Glutamatergic neuron (in vitro differentiated cells): ENCODE data around the gene FUT6. TPM values are rescaled to one million over a fixed set of nuclear protein-coding genes. Genes with fewer than 3 reads are reported as not detected.

Experiments
- DNase-seq: peaks from one replicate; pipeline ENCODE4 v3.0.0; 2022
- H3K27ac Mint-ChIP-seq: one replicate; pipeline ENCODE4 v1.8.0; 2020; ENCODE audit warnings: mild to moderate bottlenecking, mixed read lengths, inconsistent platforms; ENCODE audit not compliant: unreplicated experiment
- H3K27me3 Mint-ChIP-seq: one replicate; pipeline ENCODE4 v1.8.0; 2020; ENCODE audit warnings: mild to moderate bottlenecking, moderate library complexity, mixed read lengths, inconsistent platforms; ENCODE audit not compliant: unreplicated experiment
- H3K36me3 Mint-ChIP-seq: one replicate; pipeline ENCODE4 v1.8.0; 2020; ENCODE audit warnings: mild to moderate bottlenecking, mixed read lengths, inconsistent platforms; ENCODE audit not compliant: unreplicated experiment
- H3K4me1 Mint-ChIP-seq: one replicate; pipeline ENCODE4 v1.8.0; 2020; ENCODE audit warnings: mild to moderate bottlenecking, low read depth, mixed read lengths, inconsistent platforms; ENCODE audit not compliant: unreplicated experiment
- H3K4me3 Mint-ChIP-seq: one replicate; pipeline ENCODE4 v1.8.0; 2020; ENCODE audit warnings: mild to moderate bottlenecking, mixed read lengths, inconsistent platforms; ENCODE audit not compliant: unreplicated experiment
- H3K9me3 Mint-ChIP-seq: one replicate; pipeline ENCODE4 v1.8.0; 2020; ENCODE audit warnings: mild to moderate bottlenecking, moderate library complexity, mixed read lengths, inconsistent platforms; ENCODE audit not compliant: unreplicated experiment
- CTCF ChIP-seq: fragments of 200-600 bp; sonication (generic); IDR thresholded peaks from one replicate; pipeline ENCODE4 v1.5.0; 2021; ENCODE audit not compliant: partially characterized antibody, unreplicated experiment
- total RNA-seq: library from RNA; stranded (reverse); fragmentation: NEBNext Ultra II Directional; extraction: Animal tissue kit (Norgen Biotek cat#: 25700); gene quantifications from one replicate; pipeline ENCODE4 v1.2.1, GENCODE V29; 2021; ENCODE audit not compliant: unreplicated experiment

Gene FUT6
- total RNA-seq, 1 donor from 2014 or later, result not detected

GRCh38 chr19:5789886-5790558, 49.5 kb downstream of the FUT6 start:
- Mint-ChIP-seq H3K27ac (peak overlapping the region; percentile 99), H3K4me3 (peak overlapping the region; percentile 100), H3K27me3 (peaks cover 15% of the 10 kb centered on the region), H3K36me3 (peaks cover 5% of the 10 kb centered on the region), H3K4me1 (peaks cover 5% of the 10 kb centered on the region), H3K9me3 (peaks cover 12% of the 10 kb centered on the region)
- no peak for TF ChIP-seq CTCF
- DNase-seq, result no peak

DNA sequence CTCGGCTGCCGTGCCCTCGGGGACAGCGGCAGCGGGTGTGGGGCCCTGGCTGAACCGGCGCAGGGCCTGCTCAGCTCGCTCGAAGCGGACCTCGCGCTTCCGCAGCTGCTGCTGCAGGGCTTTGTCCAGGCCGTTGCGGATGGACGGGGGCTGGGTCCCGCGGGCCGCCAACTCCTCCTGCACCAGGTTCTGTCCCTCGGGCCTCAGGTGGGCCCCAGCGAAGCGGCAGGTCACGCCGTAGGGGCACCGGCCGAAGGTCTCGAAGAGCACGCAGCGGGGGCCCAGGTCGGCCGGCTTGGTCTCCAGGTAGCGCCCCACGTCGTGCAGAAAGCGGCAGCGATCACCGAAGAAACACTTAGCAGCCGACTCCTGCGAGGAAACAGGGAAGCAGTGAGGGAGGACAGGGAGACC, 50.1 kb downstream of the FUT6 start:
- Mint-ChIP-seq H3K4me1 (peaks cover 5% of the 10 kb centered on the region), H3K36me3 (peaks cover 5% of the 10 kb centered on the region), H3K27me3 (peaks cover 15% of the 10 kb centered on the region), H3K27ac (no peak overlapping the region), H3K9me3 (peaks cover 12% of the 10 kb centered on the region), H3K4me3 (no peak overlapping the region)
- no peak for TF ChIP-seq CTCF
- no peak for DNase-seq

GRCh38 chr19:5788422-5788821, 51.1 kb downstream of the FUT6 start:
- Mint-ChIP-seq H3K9me3 (peaks cover 12% of the 10 kb centered on the region), H3K27me3 (peaks cover 15% of the 10 kb centered on the region), H3K4me1 (peaks cover 5% of the 10 kb centered on the region), H3K4me3 (no peak overlapping the region), H3K36me3 (peaks cover 5% of the 10 kb centered on the region), H3K27ac (no peak overlapping the region)
- DNase-seq, result no peak
- TF ChIP-seq CTCF, result no peak

DNA sequence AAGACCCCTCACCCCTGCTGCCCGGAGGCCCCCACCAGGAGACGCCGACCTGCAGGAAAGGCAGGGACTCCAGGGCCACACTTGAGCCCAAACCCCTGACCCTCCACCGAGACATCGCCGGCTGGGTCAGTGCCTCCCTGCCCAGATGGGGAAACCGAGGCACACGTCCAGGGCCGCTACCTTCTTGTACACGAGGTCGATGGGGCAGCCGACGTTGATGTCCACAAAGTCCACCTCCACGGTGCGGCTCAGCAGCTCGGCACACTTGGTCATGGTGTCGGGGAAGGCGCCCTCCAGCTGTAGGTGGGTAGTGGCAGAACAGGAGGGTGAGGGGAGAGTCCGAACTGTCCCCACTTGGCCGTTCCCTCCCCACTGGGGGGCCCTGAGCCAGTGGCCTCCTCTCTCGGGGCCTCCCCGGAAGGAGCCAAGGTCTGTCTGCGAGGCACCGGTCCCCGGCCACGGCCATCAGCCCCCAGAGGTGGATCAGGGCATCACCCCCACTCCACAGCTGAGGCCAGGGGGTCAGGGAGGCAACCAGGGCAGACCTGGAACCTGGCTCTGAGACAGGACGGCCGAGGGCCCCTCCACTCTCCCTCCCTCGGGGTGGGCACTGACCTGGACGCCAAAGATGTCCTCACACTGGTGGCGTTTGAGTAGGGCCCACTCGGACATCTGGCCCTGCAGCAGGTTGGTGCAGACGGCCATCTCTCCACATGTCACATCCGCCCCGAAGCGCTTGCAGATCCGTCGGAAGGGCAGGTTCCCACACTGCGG, 51.9 kb downstream of the FUT6 start:
- H3K9me3 Mint-ChIP-seq, result peaks cover 12% of the 10 kb centered on the region
- H3K4me3 Mint-ChIP-seq, result no peak overlapping the region
- peaks cover 5% of the 10 kb centered on the region for H3K4me1 Mint-ChIP-seq
- no peak for TF ChIP-seq CTCF
- no peak for DNase-seq
- H3K27me3 Mint-ChIP-seq, result peaks cover 12% of the 10 kb centered on the region
- H3K36me3 Mint-ChIP-seq, result peaks cover 5% of the 10 kb centered on the region
- H3K27ac Mint-ChIP-seq, result no peak overlapping the region
